MV-4-11 (cell line): ENCODE measurements around the gene PDHX.
A peak's percentile ranks its signal among the peaks of the same experiment; 100 is the strongest.
"Not testable (repeated sequence)": the region's sequence is repeated elsewhere in the genome, so short reads cannot be mapped to it uniquely, and the experiment has no call there.

ENCODE experiments used
- DNase-seq: peaks from one replicate; lab custom pipeline; 2025; lab: John Stamatoyannopoulos, UW

PDHX gene

GRCh38 chr11:34916015-34916842 is at the start of gene PDHX, which contains the start of gene APIP:
TSS of gene PDHX (plus strand) at chr11:34916618. CDS start at chr11:34916656, 38 bp downstream.
TSS of gene APIP (minus strand) at chr11:34916379. CDS start at chr11:34916284, 95 bp downstream.
- peak; percentile 96 for DNase-seq

- peak; percentile 4 for DNase-seq
These were observed 47.0 kb upstream of the PDHX start for GRCh38 chr11:34869425-34869824.

- peak; percentile 48 for DNase-seq
These were observed 45.7 kb upstream of the PDHX start for GRCh38 chr11:34870548-34871196.

GRCh38 chr11:34874202-34874601 is 42.2 kb upstream of the PDHX start:
- no peak for DNase-seq

- DNase-seq: no peak
These were observed 38.9 kb upstream of the PDHX start for GRCh38 chr11:34877375-34877975.

- DNase-seq: no peak
These were observed 34.5 kb upstream of the PDHX start for GRCh38 chr11:34881900-34882299.

- DNase-seq: no peak
These were observed 29.8 kb upstream of the PDHX start for GRCh38 chr11:34886609-34887008.

GRCh38 chr11:34887260-34887659 is 29.2 kb upstream of the PDHX start:
- no peak for DNase-seq

GRCh38 chr11:34890089-34890488 is 26.3 kb upstream of the PDHX start:
- no peak for DNase-seq

- DNase-seq: peak; percentile 53
These were observed 25.6 kb upstream of the PDHX start for GRCh38 chr11:34890812-34891211.

GRCh38 chr11:34891611-34892010 is 24.8 kb upstream of the PDHX start:
- DNase-seq: no peak

GRCh38 chr11:34893416-34893815 is 23.0 kb upstream of the PDHX start:
- DNase-seq: no peak

GRCh38 chr11:34896191-34896590 is 20.2 kb upstream of the PDHX start:
- DNase-seq: not testable (repeated sequence)

GRCh38 chr11:34897171-34897870 is 19.1 kb upstream of the PDHX start:
- no peak for DNase-seq

GRCh38 chr11:34898474-34898873 is 17.9 kb upstream of the PDHX start:
- no peak for DNase-seq

- peak; percentile 41 for DNase-seq
These were observed 16.8 kb upstream of the PDHX start for GRCh38 chr11:34899633-34900016.

GRCh38 chr11:34904421-34904955 is 11.9 kb upstream of the PDHX start:
- DNase-seq: peak; percentile 27

GRCh38 chr11:34905666-34906065 is 10.8 kb upstream of the PDHX start:
- no peak for DNase-seq

- DNase-seq: no peak
These were observed 8.4 kb upstream of the PDHX start for GRCh38 chr11:34907934-34908593.

- DNase-seq: peak; percentile 12
These were observed 7.0 kb upstream of the PDHX start for GRCh38 chr11:34909415-34909814.

GRCh38 chr11:34909955-34910354 is 6.5 kb upstream of the PDHX start:
- peak; percentile 93 for DNase-seq
